ENCODE data around the gene CBL. TPM values are rescaled to one million over a fixed set of nuclear protein-coding genes. Genes with fewer than 3 reads are reported as not detected.

Gene CBL
- total RNA-seq, 2 experiments from 2014 or later, result 29.3 to 33.2 TPM

DNA sequence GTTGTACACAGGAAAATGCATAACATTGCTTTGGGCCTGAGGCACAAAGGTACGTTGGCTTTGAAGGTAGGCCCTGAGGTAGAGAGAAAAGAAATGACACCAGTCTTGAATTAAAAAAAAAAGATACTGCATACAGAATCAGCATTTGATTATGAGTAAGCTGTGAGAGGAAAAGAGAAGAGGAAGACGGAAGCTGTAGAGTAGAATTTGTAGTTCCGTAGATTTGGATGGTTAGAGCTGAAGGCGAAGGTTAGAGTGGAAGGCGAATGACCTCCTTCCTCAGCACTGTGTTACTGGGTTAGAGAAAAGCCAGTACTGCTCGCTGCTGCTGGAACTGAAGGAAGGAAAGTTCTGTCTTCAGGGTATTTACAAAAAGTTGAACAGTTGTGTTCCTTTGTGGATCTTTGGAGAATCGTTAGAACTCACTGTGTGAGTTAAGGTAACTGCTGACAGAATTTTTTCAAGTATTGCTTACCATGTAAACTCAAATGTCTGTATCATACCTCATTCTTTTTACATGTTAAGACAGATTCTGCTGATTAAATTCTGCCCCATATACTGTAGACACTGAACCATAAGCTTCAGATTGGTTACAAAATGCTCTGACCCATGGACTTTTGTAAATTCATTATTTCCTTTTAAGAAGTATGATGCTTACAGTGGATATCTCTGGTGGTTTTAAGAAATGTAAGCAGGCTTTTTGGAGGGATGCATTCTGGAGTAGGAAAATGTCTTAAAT, 60.5 kb downstream of the CBL start:
- peaks cover 53% of the 10 kb centered on the region for H3K4me1 Mint-ChIP-seq
- peaks cover 5% of the 10 kb centered on the region for H3K36me3 Mint-ChIP-seq (ENCODE audit: low read depth)
- H3K27ac Mint-ChIP-seq, result peak overlapping the region; percentile 87
- no peak for DNase-seq
- H3K9me3 Mint-ChIP-seq (ENCODE audit: low read depth), result no peaks in the 10 kb centered on the region
- CTCF ChIA-PET, result interaction anchor here (0.5 to 2.2 kb wide), 11 partner anchors 8 to 324 kb away, joined by 3 to 8 read pairs (median 4); partner anchors contain the start of gene CBL
- no peaks in the 10 kb centered on the region for H3K27me3 Mint-ChIP-seq
- H3K4me3 Mint-ChIP-seq, result peak overlapping the region; percentile 32
- peak; percentile 45 for ATAC-seq
- POLR2A ChIA-PET, result no interaction called here
- intact Hi-C loops (cut with DNase I, micrococcal nuclease), result loop anchor here in 1 of 2 experiments (5.0 kb wide), 1 partner anchor 59 kb away; the partner anchor contains the start of gene CBL

DNA sequence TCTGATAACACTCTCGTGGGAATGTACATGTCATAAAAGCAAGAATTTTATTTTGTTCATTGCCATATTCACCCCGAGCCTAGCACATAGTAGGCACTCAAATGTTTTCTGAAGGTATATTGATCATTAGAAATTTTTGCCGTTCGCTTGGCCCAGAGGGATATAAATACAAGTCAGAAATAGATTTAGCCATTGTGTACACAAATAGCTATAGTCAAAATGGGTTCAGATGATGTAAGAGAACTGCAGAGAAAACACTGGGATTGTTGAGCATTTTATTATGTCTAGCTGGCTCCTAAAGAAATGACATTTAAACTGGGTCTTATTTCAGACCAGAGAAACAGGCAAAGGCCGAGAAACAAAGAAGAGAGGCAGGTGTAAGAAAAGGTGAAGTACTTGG, 61.5 kb downstream of the CBL start:
- Mint-ChIP-seq H3K27ac (peak overlapping the region; percentile 87), H3K27me3 (no peaks in the 10 kb centered on the region), H3K4me1 (peaks cover 59% of the 10 kb centered on the region), H3K4me3 (no peak overlapping the region), H3K9me3 (ENCODE audit: low read depth) (no peaks in the 10 kb centered on the region), H3K36me3 (ENCODE audit: low read depth) (peaks cover 5% of the 10 kb centered on the region)
- ChIA-PET CTCF (interaction anchor here (0.7 to 2.2 kb wide), 10 partner anchors 10 to 84 kb away, joined by 3 to 7 read pairs (median 5); no protein-coding TSS in a partner anchor), POLR2A (no interaction called here)
- intact Hi-C loops (cut with DNase I, micrococcal nuclease), result loop anchor here in 1 of 2 experiments (5.0 kb wide), 1 partner anchor 60 kb away; the partner anchor contains the start of gene CBL
- ATAC-seq (no peak), DNase-seq (no peak)

DNA sequence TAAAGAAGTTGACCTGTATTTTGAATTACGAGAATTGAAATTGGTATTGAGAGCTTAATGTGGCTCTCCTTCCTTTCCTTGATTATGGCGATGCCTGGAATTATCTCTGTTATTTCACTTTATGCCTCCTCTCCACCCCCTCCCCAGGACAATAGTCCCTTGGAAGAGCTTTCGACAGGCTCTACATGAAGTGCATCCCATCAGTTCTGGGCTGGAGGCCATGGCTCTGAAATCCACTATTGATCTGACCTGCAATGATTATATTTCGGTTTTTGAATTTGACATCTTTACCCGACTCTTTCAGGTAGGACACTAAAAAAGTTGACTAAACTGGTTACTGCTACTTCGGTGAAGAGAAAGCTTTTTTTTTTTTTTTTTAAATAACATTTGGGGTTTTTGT, 67.6 kb downstream of the CBL start:
- Mint-ChIP-seq H3K9me3 (ENCODE audit: low read depth) (no peaks in the 10 kb centered on the region), H3K27me3 (no peaks in the 10 kb centered on the region), H3K27ac (no peak overlapping the region), H3K36me3 (ENCODE audit: low read depth) (peaks cover 28% of the 10 kb centered on the region), H3K4me1 (peaks cover 16% of the 10 kb centered on the region), H3K4me3 (no peak overlapping the region)
- CTCF ChIA-PET, result interaction anchor here (0.7 to 1.9 kb wide), 9 partner anchors 9 to 897 kb away, joined by 3 to 6 read pairs (median 4); partner anchors contain the start of gene CBL
- intact Hi-C loops (cut with DNase I, micrococcal nuclease), result no loop called here
- DNase-seq, result no peak
- no peak for ATAC-seq
- POLR2A ChIA-PET, result no interaction called here

- Mint-ChIP-seq H3K4me3 (no peak overlapping the region), H3K36me3 (ENCODE audit: low read depth) (peaks cover 34% of the 10 kb centered on the region), H3K4me1 (peaks cover 10% of the 10 kb centered on the region), H3K27ac (no peak overlapping the region), H3K9me3 (ENCODE audit: low read depth) (no peaks in the 10 kb centered on the region), H3K27me3 (no peaks in the 10 kb centered on the region)
- ChIA-PET POLR2A (interaction anchor here (0.6 kb wide), 1 partner anchor 68 kb away, joined by 3 read pairs; no protein-coding TSS in a partner anchor), CTCF (interaction anchor here (0.6 to 2.7 kb wide), 8 partner anchors 10 to 1346 kb away, joined by 3 to 10 read pairs (median 4); no protein-coding TSS in a partner anchor)
- DNase-seq (no peak), ATAC-seq (no peak)
- intact Hi-C loops (cut with DNase I, micrococcal nuclease), result no loop called here
These were observed 71.5 kb downstream of the CBL start for GRCh38 chr11:119277660-119278059.

- no peak for DNase-seq
- POLR2A ChIA-PET, result interaction anchor here (0.6 to 0.7 kb wide), 2 partner anchors 180 to 539 kb away, joined by 3 to 11 read pairs; no protein-coding TSS in a partner anchor
- Mint-ChIP-seq H3K27ac (no peak overlapping the region), H3K27me3 (no peaks in the 10 kb centered on the region), H3K4me1 (peaks cover 19% of the 10 kb centered on the region), H3K9me3 (ENCODE audit: low read depth) (no peaks in the 10 kb centered on the region), H3K4me3 (no peak overlapping the region), H3K36me3 (ENCODE audit: low read depth) (peaks cover 28% of the 10 kb centered on the region)
- no peak for ATAC-seq
- CTCF ChIA-PET, result interaction anchor here (0.6 to 4.5 kb wide), 10 partner anchors 9 to 86 kb away, joined by 3 to 30 read pairs (median 4); partner anchors contain the start of gene CBL
- intact Hi-C loops (cut with DNase I, micrococcal nuclease), result loop anchor here in 1 of 2 experiments (5.0 kb wide), 1 partner anchor 155 kb away; no protein-coding TSS in a partner anchor
These were observed 76.4 kb downstream of the CBL start for GRCh38 chr11:119282495-119282894.

- POLR2A ChIA-PET, result no interaction called here
- intact Hi-C loops (cut with DNase I, micrococcal nuclease), result loop anchor here (1.0 to 5.0 kb wide), 5 partner anchors 77 to 157 kb away; partner anchors contain the start of genes CBL (in 1 of the 2) and NLRX1 (in 1 of the 2)
These were observed 78.4 kb downstream of the CBL start for GRCh38 chr11:119284344-119285157.

GRCh38 chr11:119285431-119285830, 79.3 kb downstream of the CBL start:
- ChIA-PET POLR2A (no interaction called here), CTCF (interaction anchor here (0.6 to 1.6 kb wide), 6 partner anchors 18 to 116 kb away, joined by 3 to 8 read pairs (median 3); no protein-coding TSS in a partner anchor)
- H3K27me3 Mint-ChIP-seq, result no peaks in the 10 kb centered on the region
- DNase-seq (no peak), ATAC-seq (no peak)
- intact Hi-C loops (cut with DNase I, micrococcal nuclease), result loop anchor here in 1 of 2 experiments (2.0 kb wide), 1 partner anchor 89 kb away; no protein-coding TSS in a partner anchor
- H3K9me3 Mint-ChIP-seq (ENCODE audit: low read depth), result no peaks in the 10 kb centered on the region
- no peak overlapping the region for H3K27ac Mint-ChIP-seq
- peaks cover 19% of the 10 kb centered on the region for H3K4me1 Mint-ChIP-seq
- H3K36me3 Mint-ChIP-seq (ENCODE audit: low read depth), result peaks cover 21% of the 10 kb centered on the region
- H3K4me3 Mint-ChIP-seq, result no peak overlapping the region

More at GRCh38 chr11:119284344-119285157, 78.4 kb downstream of the CBL start:
- no peak overlapping the region for H3K4me3 Mint-ChIP-seq
- peak; percentile 94 for ATAC-seq
- H3K27me3 Mint-ChIP-seq, result no peaks in the 10 kb centered on the region
- no peaks in the 10 kb centered on the region for H3K9me3 Mint-ChIP-seq (ENCODE audit: low read depth)
- H3K27ac Mint-ChIP-seq, result peak overlapping the region; percentile 47
- H3K4me1 Mint-ChIP-seq, result peaks cover 19% of the 10 kb centered on the region
- H3K36me3 Mint-ChIP-seq (ENCODE audit: low read depth), result peaks cover 21% of the 10 kb centered on the region
- CTCF ChIA-PET, result interaction anchor here (0.6 to 4.5 kb wide), 25 partner anchors 10 to 227 kb away, joined by 3 to 30 read pairs (median 4); partner anchors contain the start of gene CBL
- DNase-seq, result no peak

GRCh38 chr11:119288219-119288618, 82.1 kb downstream of the CBL start:
- H3K4me3 Mint-ChIP-seq, result no peak overlapping the region
- no peak for ATAC-seq
- no peak for DNase-seq
- no peaks in the 10 kb centered on the region for H3K27me3 Mint-ChIP-seq
- ChIA-PET POLR2A (interaction anchor here (0.6 kb wide), 1 partner anchor 59 kb away, joined by 7 read pairs; no protein-coding TSS in a partner anchor), CTCF (interaction anchor here (0.7 to 1.5 kb wide), 6 partner anchors 19 to 67 kb away, joined by 3 to 5 read pairs (median 4); no protein-coding TSS in a partner anchor)
- intact Hi-C loops (cut with DNase I, micrococcal nuclease), result no loop called here
- H3K36me3 Mint-ChIP-seq (ENCODE audit: low read depth), result peaks cover 27% of the 10 kb centered on the region
- H3K4me1 Mint-ChIP-seq, result peaks cover 9% of the 10 kb centered on the region
- H3K9me3 Mint-ChIP-seq (ENCODE audit: low read depth), result no peaks in the 10 kb centered on the region
- no peak overlapping the region for H3K27ac Mint-ChIP-seq

GRCh38 chr11:119290894-119291497, 84.9 kb downstream of the CBL start:
- no peak for ATAC-seq
- no peaks in the 10 kb centered on the region for H3K9me3 Mint-ChIP-seq (ENCODE audit: low read depth)
- peaks cover 18% of the 10 kb centered on the region for H3K36me3 Mint-ChIP-seq (ENCODE audit: low read depth)
- H3K4me3 Mint-ChIP-seq, result no peak overlapping the region
- no peaks in the 10 kb centered on the region for H3K4me1 Mint-ChIP-seq
- DNase-seq, result no peak
- H3K27me3 Mint-ChIP-seq, result no peaks in the 10 kb centered on the region
- ChIA-PET CTCF (interaction anchor here (0.6 to 1.3 kb wide), 3 partner anchors 8 to 543 kb away, joined by 3 to 4 read pairs (median 3); no protein-coding TSS in a partner anchor), POLR2A (interaction anchor here (0.6 kb wide), 1 partner anchor 21 kb away, joined by 3 read pairs; no protein-coding TSS in a partner anchor)
- intact Hi-C loops (cut with DNase I, micrococcal nuclease), result no loop called here
- no peak overlapping the region for H3K27ac Mint-ChIP-seq

DNA sequence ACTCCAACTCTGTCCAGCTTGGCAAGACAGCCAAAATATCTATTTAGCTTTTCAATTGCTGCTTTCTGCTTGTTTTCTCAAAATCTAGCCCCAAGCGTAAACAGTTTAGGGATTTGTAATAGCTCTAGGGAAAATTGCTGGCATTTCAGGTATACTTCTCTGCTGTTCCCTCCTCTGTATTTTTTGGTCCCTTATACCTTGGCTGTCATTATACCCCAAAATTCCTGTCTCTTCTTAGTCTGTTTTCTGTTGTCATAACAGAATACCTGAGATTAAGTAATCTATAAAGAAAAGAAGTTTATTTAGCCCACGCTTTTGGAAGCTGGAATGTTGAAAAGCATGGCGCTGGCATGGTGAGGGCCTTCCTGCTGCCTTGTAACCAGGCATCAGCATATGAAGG, 87.3 kb downstream of the CBL start:
- Mint-ChIP-seq H3K27ac (no peak overlapping the region), H3K9me3 (ENCODE audit: low read depth) (no peaks in the 10 kb centered on the region), H3K4me3 (no peak overlapping the region), H3K36me3 (ENCODE audit: low read depth) (peaks cover 19% of the 10 kb centered on the region), H3K27me3 (no peaks in the 10 kb centered on the region), H3K4me1 (no peaks in the 10 kb centered on the region)
- POLR2A ChIA-PET, result no interaction called here
- DNase-seq (no peak), ATAC-seq (no peak)
- CTCF ChIA-PET, result interaction anchor here (0.6 kb wide), 1 partner anchor 45 kb away, joined by 3 read pairs; no protein-coding TSS in a partner anchor
- intact Hi-C loops (cut with DNase I, micrococcal nuclease), result no loop called here
